ENCODE results near the gene CUX1. TPM values are rescaled to one million over a fixed set of nuclear protein-coding genes. Genes with fewer than 3 reads are reported as not detected.

CUX1 gene
- total RNA-seq, 3 donors from 2014 or later, result 85.2 to 167 (median 120) TPM

DNA sequence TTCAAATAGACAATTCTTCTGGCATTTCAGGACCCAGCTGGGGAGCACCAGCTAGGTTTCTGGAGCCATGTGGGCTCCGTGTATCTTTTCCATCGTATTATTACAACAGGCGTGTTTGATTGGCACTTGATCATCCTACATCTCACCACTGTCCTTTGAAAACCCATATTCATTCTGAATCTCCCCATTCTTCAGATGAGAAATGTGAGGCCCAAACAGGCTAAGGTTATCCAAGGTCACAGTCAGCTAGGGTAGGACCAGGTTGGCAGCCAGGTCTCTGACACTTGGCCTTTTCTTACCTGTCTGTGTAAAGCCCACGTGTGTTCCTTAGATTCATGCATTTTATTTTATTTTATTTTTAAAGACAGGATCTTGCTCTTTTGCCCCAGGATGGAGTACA lies 366.9 kb downstream of the CUX1 start:
- Histone ChIP-seq H3K9me3 (no peaks in the 10 kb centered on the region), H3K4me3 (no peak overlapping the region), H3K36me3 (ENCODE audit: low read depth) (no peaks in the 10 kb centered on the region), H3K4me1 (ENCODE audit: low read depth) (no peaks in the 10 kb centered on the region)
- DNase-seq (no peak), ATAC-seq (no peak)
- TF ChIP-seq, protein P1, sequence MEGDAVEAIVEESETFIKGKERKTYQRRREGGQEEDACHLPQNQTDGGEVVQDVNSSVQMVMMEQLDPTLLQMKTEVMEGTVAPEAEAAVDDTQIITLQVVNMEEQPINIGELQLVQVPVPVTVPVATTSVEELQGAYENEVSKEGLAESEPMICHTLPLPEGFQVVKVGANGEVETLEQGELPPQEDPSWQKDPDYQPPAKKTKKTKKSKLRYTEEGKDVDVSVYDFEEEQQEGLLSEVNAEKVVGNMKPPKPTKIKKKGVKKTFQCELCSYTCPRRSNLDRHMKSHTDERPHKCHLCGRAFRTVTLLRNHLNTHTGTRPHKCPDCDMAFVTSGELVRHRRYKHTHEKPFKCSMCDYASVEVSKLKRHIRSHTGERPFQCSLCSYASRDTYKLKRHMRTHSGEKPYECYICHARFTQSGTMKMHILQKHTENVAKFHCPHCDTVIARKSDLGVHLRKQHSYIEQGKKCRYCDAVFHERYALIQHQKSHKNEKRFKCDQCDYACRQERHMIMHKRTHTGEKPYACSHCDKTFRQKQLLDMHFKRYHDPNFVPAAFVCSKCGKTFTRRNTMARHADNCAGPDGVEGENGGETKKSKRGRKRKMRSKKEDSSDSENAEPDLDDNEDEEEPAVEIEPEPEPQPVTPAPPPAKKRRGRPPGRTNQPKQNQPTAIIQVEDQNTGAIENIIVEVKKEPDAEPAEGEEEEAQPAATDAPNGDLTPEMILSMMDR (IDR thresholded peaks at IDR 0.05), result no peak
- intact Hi-C loops (cut with DNase I, micrococcal nuclease), result no loop called here

DNA sequence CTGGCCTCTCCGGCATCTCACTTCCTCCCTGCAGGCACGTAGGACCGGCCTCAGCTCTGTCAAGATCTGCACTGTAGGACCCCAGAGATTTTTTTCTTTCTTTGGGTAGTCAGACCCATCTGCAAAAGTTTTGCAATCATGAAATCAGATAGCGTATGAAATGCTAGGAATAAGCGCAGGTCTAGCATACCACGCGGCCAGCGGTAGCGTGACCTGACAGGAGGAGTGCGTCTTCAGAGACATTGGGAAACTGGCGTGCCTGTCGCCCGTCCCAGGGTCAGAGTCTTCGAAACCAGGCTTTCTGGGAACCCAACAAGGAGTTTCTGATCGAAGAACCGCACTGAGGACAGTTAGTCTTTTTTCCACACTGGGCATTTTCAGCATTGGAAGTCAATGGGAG lies 368.4 kb downstream of the CUX1 start:
- ATAC-seq (no peak), DNase-seq (no peak)
- Histone ChIP-seq H3K36me3 (ENCODE audit: low read depth) (no peaks in the 10 kb centered on the region), H3K4me1 (ENCODE audit: low read depth) (no peaks in the 10 kb centered on the region), H3K9me3 (no peaks in the 10 kb centered on the region), H3K4me3 (no peak overlapping the region)
- intact Hi-C loops (cut with DNase I, micrococcal nuclease), result no loop called here
- TF ChIP-seq, protein P1 (IDR thresholded peaks at IDR 0.05), result no peak

DNA sequence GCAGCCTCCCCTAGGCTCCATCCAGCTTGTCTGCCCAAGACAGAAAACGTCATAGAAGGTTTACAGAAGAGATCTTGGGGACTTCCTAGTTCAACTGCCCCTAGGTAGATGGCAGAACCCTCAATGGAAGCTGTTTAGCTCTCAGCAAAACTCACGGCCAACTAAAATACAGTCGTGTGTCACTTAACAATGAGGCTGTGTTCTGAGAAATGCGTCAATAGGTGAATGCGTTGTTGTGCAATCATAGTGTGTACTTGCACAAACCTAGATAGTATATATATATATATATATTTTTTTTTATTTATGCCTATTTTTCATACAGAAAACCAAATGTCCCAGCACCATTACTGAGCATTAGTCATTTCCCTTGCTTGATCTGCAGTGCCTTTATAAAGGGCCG lies 368.9 kb downstream of the CUX1 start:
- H3K4me3 ChIP-seq, result no peak overlapping the region
- TF ChIP-seq, protein P1 (IDR thresholded peaks at IDR 0.05), result no peak
- ATAC-seq (no peak), DNase-seq (no peak)
- intact Hi-C loops (cut with DNase I, micrococcal nuclease), result no loop called here
- no peaks in the 10 kb centered on the region for H3K4me1 ChIP-seq (ENCODE audit: low read depth)
- H3K9me3 ChIP-seq, result no peaks in the 10 kb centered on the region
- H3K36me3 ChIP-seq (ENCODE audit: low read depth), result no peaks in the 10 kb centered on the region

DNA sequence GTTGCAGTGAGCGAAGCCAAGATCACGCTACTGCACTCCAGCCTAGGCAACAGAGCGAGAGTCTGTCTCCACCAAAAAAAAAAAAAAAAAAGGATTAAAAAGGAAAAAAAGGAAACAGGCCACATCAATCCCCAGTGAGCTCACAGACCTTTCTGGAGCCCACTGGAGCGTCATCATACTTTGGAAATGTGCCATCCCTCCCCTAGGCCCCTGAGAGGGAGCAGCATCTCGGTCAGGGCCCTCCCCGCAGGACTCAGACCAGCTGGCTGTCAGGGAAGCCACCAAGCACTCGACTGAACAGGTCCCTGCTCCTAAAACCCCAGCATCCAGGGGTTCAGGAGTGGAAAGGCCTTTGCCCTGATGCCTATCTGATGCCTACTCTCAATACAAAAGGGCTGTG lies 371.3 kb downstream of the CUX1 start:
- no peak for DNase-seq

DNA sequence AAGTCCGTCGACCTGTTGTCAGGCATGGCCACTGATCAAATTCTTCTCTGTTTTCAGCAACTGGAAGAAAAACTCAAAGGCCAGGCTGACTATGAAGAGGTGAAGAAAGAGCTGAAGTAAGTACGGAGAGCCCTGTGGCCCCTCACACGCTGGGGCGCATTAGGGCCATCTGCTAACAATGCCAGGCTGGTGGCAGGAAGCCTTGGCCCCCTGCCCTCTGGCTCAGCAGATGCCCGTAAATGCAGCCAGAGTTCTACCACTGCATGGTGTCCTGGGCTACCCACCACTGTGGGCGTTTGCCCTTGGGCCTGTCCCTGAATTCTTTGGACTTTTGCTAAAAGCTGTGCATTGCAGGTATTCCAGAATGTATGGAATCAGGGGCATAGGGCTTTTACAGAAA lies 372.3 kb downstream of the CUX1 start:
- intact Hi-C loops (cut with DNase I, micrococcal nuclease), result no loop called here
- H3K4me3 ChIP-seq, result no peak overlapping the region
- TF ChIP-seq, protein P1 (IDR thresholded peaks at IDR 0.05), result no peak
- ATAC-seq (no peak), DNase-seq (no peak)
- no peaks in the 10 kb centered on the region for H3K36me3 ChIP-seq (ENCODE audit: low read depth)
- no peaks in the 10 kb centered on the region for H3K4me1 ChIP-seq (ENCODE audit: low read depth)
- no peaks in the 10 kb centered on the region for H3K9me3 ChIP-seq

More for the DNA sequence above, 371.3 kb downstream of the CUX1 start:
- no peaks in the 10 kb centered on the region for H3K4me1 ChIP-seq (ENCODE audit: low read depth)
- no peak overlapping the region for H3K4me3 ChIP-seq
- TF ChIP-seq, protein P1 (IDR thresholded peaks at IDR 0.05), result no peak
- no peak for ATAC-seq
- no peaks in the 10 kb centered on the region for H3K36me3 ChIP-seq (ENCODE audit: low read depth)
- intact Hi-C loops (cut with DNase I, micrococcal nuclease), result no loop called here
- no peaks in the 10 kb centered on the region for H3K9me3 ChIP-seq

DNA sequence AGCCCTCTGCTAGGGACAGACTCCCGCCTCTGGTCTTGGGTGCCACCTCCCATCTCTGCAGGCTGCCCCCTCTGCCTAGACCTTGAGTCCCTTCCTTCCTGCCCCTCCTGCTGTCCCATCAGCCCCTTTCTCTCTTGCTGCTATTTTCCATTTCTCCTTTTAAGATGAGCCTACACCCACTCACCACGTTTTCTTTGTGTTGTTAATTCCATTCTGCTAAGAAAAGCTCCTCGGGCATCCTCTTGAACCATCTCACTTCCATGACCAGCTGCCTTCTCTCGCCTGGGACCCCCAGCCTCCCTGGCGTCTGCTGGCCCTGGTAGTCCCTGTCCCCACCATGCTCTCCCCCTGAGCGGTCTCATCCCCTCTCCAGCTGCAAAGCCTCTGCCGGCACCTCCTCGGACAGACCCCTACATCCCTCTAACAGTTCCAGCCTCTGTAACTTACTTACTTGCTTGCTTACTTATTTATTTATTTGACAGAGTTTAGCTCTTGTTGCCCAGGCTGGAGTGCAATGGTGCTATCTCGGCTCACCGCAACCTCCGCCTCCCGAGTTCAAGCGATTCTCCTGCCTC lies 373.4 kb downstream of the CUX1 start:
- TF ChIP-seq, protein P1 (IDR thresholded peaks at IDR 0.05), result no peak
- no peaks in the 10 kb centered on the region for H3K36me3 ChIP-seq (ENCODE audit: low read depth)
- no peaks in the 10 kb centered on the region for H3K9me3 ChIP-seq
- intact Hi-C loops (cut with DNase I, micrococcal nuclease), result no loop called here
- H3K4me3 ChIP-seq, result no peak overlapping the region
- ATAC-seq (no peak), DNase-seq (no peak)
- no peaks in the 10 kb centered on the region for H3K4me1 ChIP-seq (ENCODE audit: low read depth)

All from mucosa of descending colon (tissue), 3 donors.